ACC112 (cell line): ENCODE measurements around the gene GRB2.

Experiments used
- H2AFZ ChIP-seq: fragments of 200-600 bp; sonication (generic); one replicate; pipeline ENCODE4 v1.6.0; 2017; ENCODE audit warnings: antibody characterized with exemption, low read length; ENCODE audit not compliant: unreplicated experiment
- H3K27ac ChIP-seq: fragments of 200-600 bp; sonication (generic); 2 replicates; pipeline ENCODE4 v1.5.1; 2014; ENCODE audit warnings: low read depth, mild to moderate bottlenecking, antibody characterized with exemption, low read length, moderate library complexity
- H3K27me3 ChIP-seq: fragments of 200-600 bp; sonication (generic); 2 replicates; pipeline ENCODE4 v1.6.1; 2014; ENCODE audit warnings: mild to moderate bottlenecking, antibody characterized with exemption, low read length, moderate library complexity, mixed read lengths; ENCODE audit not compliant: insufficient read depth
- H3K36me3 ChIP-seq: fragments of 200-600 bp; sonication (generic); 2 replicates; pipeline ENCODE4 v1.6.1; 2016; ENCODE audit warnings: mild to moderate bottlenecking, antibody characterized with exemption, low read length, moderate library complexity, mixed read lengths; ENCODE audit not compliant: insufficient read depth
- H3K4me1 ChIP-seq: fragments of 200-600 bp; sonication (generic); one replicate; pipeline ENCODE4 v1.6.1; 2016; ENCODE audit warnings: low read length, mixed read lengths; ENCODE audit not compliant: insufficient read depth, unreplicated experiment, control insufficient read depth
- H3K4me3 ChIP-seq: fragments of 200-600 bp; sonication (generic); 2 replicates; pipeline ENCODE4 v1.5.1; 2014; ENCODE audit warnings: mild to moderate bottlenecking, low read depth, low read length
- H3K79me2 ChIP-seq: fragments of 200-600 bp; sonication (generic); one replicate; pipeline ENCODE4 v1.6.0; 2016; ENCODE audit warnings: low read length; ENCODE audit not compliant: control insufficient read depth, unreplicated experiment, insufficient read depth

Gene GRB2

GRCh38 chr17:75341784-75342486 is 63.5 kb downstream of the GRB2 start:
- Histone ChIP-seq H3K4me1 (no peaks in the 10 kb centered on the region), H3K27ac (no peak overlapping the region), H3K79me2 (peaks cover 54% of the 10 kb centered on the region), H3K4me3 (no peak overlapping the region), H3K36me3 (no peaks in the 10 kb centered on the region), H3K27me3 (no peaks in the 10 kb centered on the region), H2AFZ (no peak overlapping the region)

- H3K4me3 ChIP-seq: no peak overlapping the region
- no peaks in the 10 kb centered on the region for H3K36me3 ChIP-seq
- H2AFZ ChIP-seq: no peak overlapping the region
- H3K4me1 ChIP-seq: no peaks in the 10 kb centered on the region
- no peak overlapping the region for H3K27ac ChIP-seq
- no peaks in the 10 kb centered on the region for H3K27me3 ChIP-seq
- peaks cover 50% of the 10 kb centered on the region for H3K79me2 ChIP-seq
Measured at GRCh38 chr17:75340631-75341030, 64.8 kb downstream of the GRB2 start.

- Histone ChIP-seq H3K4me3 (no peak overlapping the region), H2AFZ (no peak overlapping the region), H3K4me1 (no peaks in the 10 kb centered on the region), H3K27ac (no peak overlapping the region), H3K79me2 (peaks cover 51% of the 10 kb centered on the region), H3K27me3 (no peaks in the 10 kb centered on the region), H3K36me3 (no peaks in the 10 kb centered on the region)
Measured at GRCh38 chr17:75339971-75340370, 65.5 kb downstream of the GRB2 start.

- no peaks in the 10 kb centered on the region for H3K36me3 ChIP-seq
- no peak overlapping the region for H3K27ac ChIP-seq
- H3K27me3 ChIP-seq: no peaks in the 10 kb centered on the region
- peaks cover 48% of the 10 kb centered on the region for H3K79me2 ChIP-seq
- no peak overlapping the region for H3K4me3 ChIP-seq
- H2AFZ ChIP-seq: no peak overlapping the region
- no peaks in the 10 kb centered on the region for H3K4me1 ChIP-seq
Measured at GRCh38 chr17:75338335-75338734, 67.1 kb downstream of the GRB2 start.

- no peak overlapping the region for H3K4me3 ChIP-seq
- no peak overlapping the region for H2AFZ ChIP-seq
- no peak overlapping the region for H3K27ac ChIP-seq
- H3K27me3 ChIP-seq: no peaks in the 10 kb centered on the region
- no peaks in the 10 kb centered on the region for H3K36me3 ChIP-seq
- no peaks in the 10 kb centered on the region for H3K4me1 ChIP-seq
- peaks cover 36% of the 10 kb centered on the region for H3K79me2 ChIP-seq
Measured at GRCh38 chr17:75335315-75335714, 70.2 kb downstream of the GRB2 start.

- Histone ChIP-seq H2AFZ (no peak overlapping the region), H3K4me3 (no peak overlapping the region), H3K79me2 (peaks cover 33% of the 10 kb centered on the region), H3K36me3 (no peaks in the 10 kb centered on the region), H3K27ac (no peak overlapping the region), H3K27me3 (no peaks in the 10 kb centered on the region), H3K4me1 (no peaks in the 10 kb centered on the region)
Measured at GRCh38 chr17:75334723-75335122, 70.8 kb downstream of the GRB2 start.

- no peak overlapping the region for H3K27ac ChIP-seq
Measured at GRCh38 chr17:75331671-75332070, 73.8 kb downstream of the GRB2 start.

GRCh38 chr17:75327757-75328156 is 77.7 kb downstream of the GRB2 start:
- no peaks in the 10 kb centered on the region for H3K36me3 ChIP-seq
- no peaks in the 10 kb centered on the region for H3K27me3 ChIP-seq
- H2AFZ ChIP-seq: no peak overlapping the region
- H3K79me2 ChIP-seq: peaks cover 7% of the 10 kb centered on the region
- H3K4me1 ChIP-seq: peaks cover 8% of the 10 kb centered on the region
- H3K27ac ChIP-seq: no peak overlapping the region
- H3K4me3 ChIP-seq: no peak overlapping the region

More at GRCh38 chr17:75331671-75332070, 73.8 kb downstream of the GRB2 start:
- H3K4me1 ChIP-seq: no peaks in the 10 kb centered on the region
- no peaks in the 10 kb centered on the region for H3K36me3 ChIP-seq
- H3K4me3 ChIP-seq: no peak overlapping the region
- peaks cover 26% of the 10 kb centered on the region for H3K79me2 ChIP-seq
- H2AFZ ChIP-seq: no peak overlapping the region
- no peaks in the 10 kb centered on the region for H3K27me3 ChIP-seq

- Histone ChIP-seq H3K4me3 (no peak overlapping the region), H2AFZ (no peak overlapping the region), H3K27ac (0 out of 2 replicates have a peak overlapping the region, but pooled peaks have one; percentile 17), H3K27me3 (no peaks in the 10 kb centered on the region), H3K79me2 (peaks cover 7% of the 10 kb centered on the region), H3K4me1 (peaks cover 8% of the 10 kb centered on the region), H3K36me3 (no peaks in the 10 kb centered on the region)
Measured at GRCh38 chr17:75326226-75326848, 79.1 kb downstream of the GRB2 start.

GRCh38 chr17:75325827-75326225 is 79.7 kb downstream of the GRB2 start:
- Histone ChIP-seq H2AFZ (no peak overlapping the region), H3K27ac (0 out of 2 replicates have a peak overlapping the region, but pooled peaks have one; percentile 17), H3K79me2 (peaks cover 6% of the 10 kb centered on the region), H3K4me3 (no peak overlapping the region), H3K27me3 (no peaks in the 10 kb centered on the region), H3K4me1 (peaks cover 8% of the 10 kb centered on the region), H3K36me3 (0 out of 2 replicates have a peak, but pooled peaks cover 1% of the 10 kb centered on the region)

- peaks cover 3% of the 10 kb centered on the region for H3K79me2 ChIP-seq
- H3K27me3 ChIP-seq: no peaks in the 10 kb centered on the region
- no peak overlapping the region for H2AFZ ChIP-seq
- no peak overlapping the region for H3K4me3 ChIP-seq
- H3K27ac ChIP-seq: no peak overlapping the region
- peaks cover 5% of the 10 kb centered on the region for H3K36me3 ChIP-seq
- peaks cover 8% of the 10 kb centered on the region for H3K4me1 ChIP-seq
Measured at GRCh38 chr17:75325348-75325747, 80.1 kb downstream of the GRB2 start.
